Stimulated activated naive B cell treated with anti-CD40 and anti-IgM and Interleukin-4, amounts not matched to agents 10 μg/mL and 1 μg/mL and 100 μg/mL, for 72 hours (primary cell): Measurements from ENCODE around the gene TEX14.
A peak's percentile ranks its signal among the peaks of the same experiment; 100 is the strongest.
"Not testable (repeated sequence)": the region's sequence is repeated elsewhere in the genome, so short reads cannot be mapped to it uniquely, and the experiment has no call there.

Experiments used
- ATAC-seq, 2 donors: fragments of 150-1000 bp; cut with Tn5 transposase; replicated peaks; 2 replicates each; pipeline ENCODE4 v1.10.0; 2021; ENCODE audit warnings: moderate library complexity in 1 of 2
- DNase-seq: peaks from one replicate; pipeline ENCODE4 v3.0.0; 2021
- H3K27ac Mint-ChIP-seq: one replicate; pipeline ENCODE4 v1.8.0; 2022; ENCODE audit warnings: mild to moderate bottlenecking, mixed read lengths
- H3K27me3 Mint-ChIP-seq, 2 donors: one replicate each; pipeline ENCODE4 v1.8.0; 2022; ENCODE audit warnings: mixed read lengths in 2 of 2
- H3K36me3 Mint-ChIP-seq, 2 donors: one replicate each; pipeline ENCODE4 v1.8.0; 2022; ENCODE audit warnings: mixed read lengths in 2 of 2, mild to moderate bottlenecking in 1 of 2
- H3K4me1 Mint-ChIP-seq, 2 donors: one replicate each; pipeline ENCODE4 v1.8.0; 2022; ENCODE audit warnings: mixed read lengths in 2 of 2, mild to moderate bottlenecking in 1 of 2
- H3K4me3 Mint-ChIP-seq, 2 donors: one replicate each; pipeline ENCODE4 v1.8.0; 2022; ENCODE audit warnings: mild to moderate bottlenecking in 2 of 2, mixed read lengths in 2 of 2, moderate library complexity in 1 of 2
- H3K9me3 Mint-ChIP-seq, 2 donors: one replicate each; pipeline ENCODE4 v1.8.0; 2022; ENCODE audit warnings: mixed read lengths in 2 of 2, mild to moderate bottlenecking in 1 of 2

The TEX14 gene

DNA sequence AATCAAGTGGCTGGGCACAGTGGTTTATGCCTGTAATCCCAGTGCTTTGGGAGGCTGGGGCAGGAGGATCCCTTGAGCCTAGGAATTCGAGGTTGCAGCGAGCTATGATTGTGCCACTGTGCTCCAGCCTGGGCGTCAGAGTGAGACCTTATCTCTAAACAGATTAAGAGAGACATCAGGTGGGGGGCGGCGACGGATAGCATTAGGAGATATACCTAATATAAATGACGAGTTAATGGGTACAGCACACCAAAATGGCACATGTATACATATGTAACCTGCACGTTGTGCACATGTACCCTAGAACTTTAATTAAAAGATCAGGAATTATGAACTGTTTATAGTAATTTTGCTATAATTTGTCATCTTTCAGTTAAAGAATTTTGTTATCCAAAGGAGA is 10.9 kb upstream of the TEX14 start:
- no peak overlapping the region for H3K4me3 Mint-ChIP-seq
- peaks cover 8 to 16% of the 10 kb centered on the region in 2 donors for H3K4me1 Mint-ChIP-seq
- no peaks in the 10 kb centered on the region for H3K27me3 Mint-ChIP-seq
- no peak for ATAC-seq
- H3K9me3 Mint-ChIP-seq: no peaks in the 10 kb centered on the region
- peak overlapping the region; percentile 47 for H3K27ac Mint-ChIP-seq
- DNase-seq: no peak
- H3K36me3 Mint-ChIP-seq: peaks cover 17 to 39% of the 10 kb centered on the region in 2 donors

DNA sequence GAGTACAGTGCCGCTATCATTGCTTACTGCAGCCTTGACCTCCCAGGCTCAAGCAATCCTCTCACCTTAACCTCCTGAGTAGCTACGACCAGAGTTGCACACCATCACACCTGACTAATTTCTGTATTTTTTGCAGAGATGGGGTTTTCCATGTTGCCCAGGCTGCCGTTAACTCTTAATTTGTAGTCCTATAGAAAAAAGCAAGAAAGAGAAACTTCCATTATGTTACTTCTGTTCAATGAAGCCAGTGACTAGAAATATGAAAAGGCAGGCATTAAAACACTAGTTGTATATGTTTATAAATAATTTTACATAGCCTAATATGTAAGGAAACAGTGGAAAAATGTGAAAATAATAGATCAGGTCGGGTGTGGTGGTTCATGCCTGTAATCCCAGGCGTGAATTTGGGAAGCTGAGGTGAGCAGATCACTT is 10.2 kb upstream of the TEX14 start:
- Mint-ChIP-seq H3K4me3 (no peak overlapping the region), H3K27ac (no peak overlapping the region), H3K27me3 (no peaks in the 10 kb centered on the region), H3K4me1 (peaks cover 8 to 14% of the 10 kb centered on the region in 2 donors), H3K36me3 (peaks cover 16 to 39% of the 10 kb centered on the region in 2 donors), H3K9me3 (no peaks in the 10 kb centered on the region)
- DNase-seq (no peak), ATAC-seq (peak; percentile 63 to 81)

DNA sequence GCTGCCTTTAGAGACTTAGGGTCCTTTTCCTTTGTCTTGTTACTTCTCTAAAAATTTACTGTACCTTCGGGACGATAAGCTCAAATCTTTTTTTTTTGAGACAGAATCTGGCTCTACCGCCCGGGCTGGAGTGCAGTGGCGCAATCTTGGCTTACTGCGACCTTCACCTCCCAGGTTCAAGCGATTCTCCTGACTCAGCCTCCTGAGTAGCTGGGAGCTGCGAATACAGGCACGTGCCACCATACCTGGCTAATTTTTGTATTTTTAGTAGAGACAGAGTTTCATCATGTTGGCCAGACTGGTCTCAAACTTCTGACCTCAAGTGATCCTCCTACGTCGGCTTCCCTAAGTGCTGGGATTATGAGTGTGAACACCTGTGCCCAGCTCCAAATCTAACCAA is 7.9 kb upstream of the TEX14 start:
- Mint-ChIP-seq H3K27ac (no peak overlapping the region), H3K4me3 (no peak overlapping the region), H3K4me1 (peaks cover 3 to 6% of the 10 kb centered on the region in 2 donors), H3K36me3 (peaks cover 15 to 30% of the 10 kb centered on the region in 2 donors), H3K27me3 (no peaks in the 10 kb centered on the region), H3K9me3 (no peaks in the 10 kb centered on the region)
- ATAC-seq: no peak
- no peak for DNase-seq

DNA sequence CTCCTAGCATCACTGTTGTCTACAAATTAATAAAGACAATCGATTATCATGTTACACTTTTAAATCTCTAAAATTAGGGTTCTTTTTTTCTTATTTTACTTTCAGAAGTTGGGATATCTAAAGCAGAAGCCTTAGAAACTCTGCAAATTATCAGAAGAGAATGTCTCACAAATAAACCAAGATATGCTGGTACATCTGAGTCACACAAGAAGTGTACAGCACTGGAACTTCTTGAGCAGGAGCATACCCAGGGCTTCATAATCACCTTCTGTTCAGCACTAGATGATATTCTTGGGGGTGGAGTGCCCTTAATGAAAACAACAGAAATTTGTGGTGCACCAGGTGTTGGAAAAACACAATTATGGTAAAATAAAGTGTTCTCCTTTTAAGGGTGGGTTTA is 3.0 kb upstream of the TEX14 start:
- Mint-ChIP-seq H3K4me3 (no peak overlapping the region), H3K36me3 (peaks cover 10 to 13% of the 10 kb centered on the region in 2 donors), H3K9me3 (no peaks in the 10 kb centered on the region), H3K4me1 (peaks cover 13 to 26% of the 10 kb centered on the region in 2 donors), H3K27me3 (no peaks in the 10 kb centered on the region), H3K27ac (no peak overlapping the region)
- no peak for DNase-seq
- no peak for ATAC-seq

DNA sequence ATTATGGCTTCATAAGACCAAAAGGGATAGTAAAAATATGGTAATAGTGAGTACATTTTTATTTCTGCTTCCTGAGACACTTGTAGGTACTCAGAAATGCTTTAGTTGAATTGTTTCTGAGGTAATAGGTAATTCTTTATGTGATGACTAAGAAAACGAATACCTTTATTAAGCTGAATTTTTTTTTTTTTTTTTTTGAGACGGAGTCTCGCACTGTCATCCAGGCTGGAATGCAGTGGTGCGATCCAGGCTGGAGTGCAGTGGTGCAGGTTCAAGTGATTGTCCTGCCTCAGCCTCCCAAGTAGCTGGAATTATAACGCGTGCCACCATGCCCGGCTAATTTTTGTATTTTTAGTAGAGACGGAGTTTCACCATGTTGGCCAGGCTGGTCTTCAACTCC is 2.5 kb upstream of the TEX14 start:
- H3K27me3 Mint-ChIP-seq: no peaks in the 10 kb centered on the region
- H3K27ac Mint-ChIP-seq: no peak overlapping the region
- H3K9me3 Mint-ChIP-seq: no peaks in the 10 kb centered on the region
- peaks cover 5 to 8% of the 10 kb centered on the region in 2 donors for H3K36me3 Mint-ChIP-seq
- ATAC-seq: no peak
- no peak overlapping the region for H3K4me3 Mint-ChIP-seq
- H3K4me1 Mint-ChIP-seq: peaks cover 13 to 26% of the 10 kb centered on the region in 2 donors
- DNase-seq: no peak

DNA sequence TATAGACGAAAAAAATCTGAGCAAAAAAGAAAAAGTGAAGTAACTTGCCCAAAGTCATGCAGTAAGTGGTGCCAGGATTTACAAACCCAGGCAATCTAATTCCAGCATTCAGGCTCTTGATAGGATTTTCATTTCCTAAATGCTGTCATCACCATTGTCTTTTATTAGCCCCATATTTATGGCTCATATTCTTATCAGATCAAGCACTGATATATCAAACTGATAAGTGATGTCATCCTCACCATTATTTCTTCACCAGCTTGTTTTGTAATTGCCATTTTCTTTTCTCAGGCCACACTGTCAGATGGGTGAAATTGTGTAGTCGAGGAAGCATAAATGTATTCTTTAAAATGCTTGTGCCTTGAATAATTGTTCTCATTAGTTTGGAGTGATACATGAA is 1.9 kb upstream of the TEX14 start:
- H3K27ac Mint-ChIP-seq: no peak overlapping the region
- H3K36me3 Mint-ChIP-seq: peaks cover 5 to 7% of the 10 kb centered on the region in 2 donors
- DNase-seq (no peak), ATAC-seq (no peak)
- H3K9me3 Mint-ChIP-seq: no peaks in the 10 kb centered on the region
- no peaks in the 10 kb centered on the region for H3K27me3 Mint-ChIP-seq
- H3K4me3 Mint-ChIP-seq: peak overlapping the region; percentile 92 to 95
- peaks cover 13 to 26% of the 10 kb centered on the region in 2 donors for H3K4me1 Mint-ChIP-seq

DNA sequence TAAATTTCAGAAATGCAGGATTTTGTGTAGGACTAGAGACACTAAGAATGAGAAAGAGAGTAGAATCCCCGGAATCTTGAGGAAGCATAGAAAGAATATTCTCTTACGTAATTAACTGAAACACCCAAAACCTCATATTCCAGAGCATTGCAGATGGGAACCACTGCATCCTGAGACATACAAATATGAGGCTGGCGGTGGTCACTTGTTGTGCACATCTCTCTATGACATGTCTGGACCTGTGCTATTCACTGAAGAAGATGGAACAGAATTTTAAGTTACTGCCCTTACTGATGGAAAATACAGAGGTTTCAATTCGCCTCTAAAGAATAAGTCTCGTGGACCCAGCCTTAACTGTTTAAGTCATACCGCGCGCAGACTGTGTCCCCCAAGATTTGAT is 1.4 kb upstream of the TEX14 start:
- no peaks in the 10 kb centered on the region for H3K9me3 Mint-ChIP-seq
- H3K4me3 Mint-ChIP-seq: peak overlapping the region; percentile 92 to 95
- no peaks in the 10 kb centered on the region for H3K27me3 Mint-ChIP-seq
- peaks cover 5 to 7% of the 10 kb centered on the region in 2 donors for H3K36me3 Mint-ChIP-seq
- peak overlapping the region; percentile 94 for H3K27ac Mint-ChIP-seq
- H3K4me1 Mint-ChIP-seq: peaks cover 13 to 26% of the 10 kb centered on the region in 2 donors
- DNase-seq: no peak
- ATAC-seq: no peak

DNA sequence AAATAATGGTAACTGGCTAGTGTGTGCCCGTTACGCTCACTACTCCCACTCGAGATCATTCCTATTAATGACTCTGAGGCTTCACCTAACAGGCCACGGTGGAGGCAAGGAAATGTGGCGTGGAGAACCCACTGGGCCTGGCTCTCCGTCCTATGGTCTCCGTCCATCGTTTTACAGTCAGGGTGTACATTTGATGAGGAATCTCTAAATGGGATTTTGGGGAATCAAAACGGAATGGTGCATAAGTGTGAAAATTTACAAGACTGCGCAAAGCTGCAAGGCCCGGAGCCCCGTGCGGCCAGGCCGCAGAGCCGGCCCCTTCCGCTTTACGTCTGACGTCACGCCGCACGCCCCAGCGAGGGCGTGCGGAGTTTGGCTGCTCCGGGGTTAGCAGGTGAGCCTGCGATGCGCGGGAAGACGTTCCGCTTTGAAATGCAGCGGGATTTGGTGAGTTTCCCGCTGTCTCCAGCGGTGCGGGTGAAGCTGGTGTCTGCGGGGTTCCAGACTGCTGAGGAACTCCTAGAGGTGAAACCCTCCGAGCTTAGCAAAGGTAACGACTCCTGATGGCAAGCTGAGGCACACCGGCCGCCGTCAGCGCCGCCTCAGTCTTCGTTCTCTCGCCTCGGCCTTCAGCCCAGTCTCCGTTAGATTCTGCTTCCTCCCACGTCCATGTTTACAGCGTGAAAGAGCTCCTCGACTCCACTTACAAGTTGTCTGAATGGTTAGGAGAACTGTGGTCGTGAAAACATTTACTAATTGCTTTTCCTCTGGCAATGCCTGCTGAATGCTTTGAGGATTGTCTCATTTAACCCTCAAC is 602 bp upstream of the TEX14 start, which contains the start of gene RAD51C:
Gene RAD51C, plus strand, starts transcription at position 364 of the 817 bp plus-strand sequence. Its CDS starts 42 bp downstream, at position 406.
- H3K4me3 Mint-ChIP-seq: peak within 1 kb of the TSS; percentile 92 to 95
- no peaks in the 10 kb centered on the region for H3K9me3 Mint-ChIP-seq
- DNase-seq (peak; percentile 87), ATAC-seq (peak; percentile 100)
- peaks cover 13 to 26% of the 10 kb centered on the region in 2 donors for H3K4me1 Mint-ChIP-seq
- peaks cover 5 to 7% of the 10 kb centered on the region in 2 donors for H3K36me3 Mint-ChIP-seq
- no peaks in the 10 kb centered on the region for H3K27me3 Mint-ChIP-seq
- H3K27ac Mint-ChIP-seq: peak within 1 kb of the TSS; percentile 94

DNA sequence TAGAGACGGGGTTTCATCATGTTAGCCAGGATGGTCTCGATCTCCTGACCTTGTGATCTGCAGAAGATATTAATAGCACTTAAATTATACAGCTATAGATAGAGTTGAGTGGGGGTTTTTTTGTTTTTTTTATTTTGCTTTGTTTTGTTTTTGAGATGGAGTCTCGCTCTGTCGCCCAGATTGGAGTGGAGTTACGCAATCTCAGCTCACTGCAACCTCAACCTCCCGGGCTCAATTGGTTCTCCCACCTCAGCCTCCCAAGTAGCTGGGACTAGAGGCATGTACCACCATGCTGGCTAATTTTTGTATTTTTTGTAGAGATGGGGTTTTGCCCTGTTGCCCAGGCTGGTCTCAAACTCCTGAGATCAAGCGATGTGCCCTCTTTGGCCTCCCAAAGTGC is 1.8 kb downstream of the TEX14 start:
- H3K27ac Mint-ChIP-seq, H3K9me3 Mint-ChIP-seq, H3K27me3 Mint-ChIP-seq, H3K4me3 Mint-ChIP-seq, H3K36me3 Mint-ChIP-seq, DNase-seq, ATAC-seq: not testable (repeated sequence)
- peaks cover 10 to 21% of the 10 kb centered on the region in 2 donors for H3K4me1 Mint-ChIP-seq

DNA sequence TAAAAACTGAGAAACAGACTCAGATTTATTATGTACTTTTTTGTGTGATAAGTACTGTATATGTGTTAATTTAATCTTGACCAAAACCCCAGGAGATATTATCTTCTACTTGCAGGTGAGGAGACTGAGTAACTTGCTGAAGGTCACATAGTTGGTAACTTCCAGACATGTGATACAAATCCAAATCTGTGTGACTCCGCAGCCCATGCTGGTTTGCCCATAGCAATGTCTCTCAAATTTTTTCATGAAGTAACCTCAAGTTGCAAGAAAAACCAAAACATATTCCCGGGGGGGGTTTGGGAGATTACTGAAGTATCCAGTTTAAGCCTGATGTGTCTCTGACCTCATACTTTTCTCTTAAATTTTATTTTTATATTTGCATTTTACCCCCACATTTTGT is 3.3 kb downstream of the TEX14 start:
- no peak overlapping the region for H3K27ac Mint-ChIP-seq
- DNase-seq: no peak
- ATAC-seq: no peak
- H3K27me3 Mint-ChIP-seq: no peaks in the 10 kb centered on the region
- H3K9me3 Mint-ChIP-seq: no peaks in the 10 kb centered on the region
- H3K4me3 Mint-ChIP-seq: no peak overlapping the region
- H3K36me3 Mint-ChIP-seq: no peaks in the 10 kb centered on the region
- peaks cover 9 to 16% of the 10 kb centered on the region in 2 donors for H3K4me1 Mint-ChIP-seq

DNA sequence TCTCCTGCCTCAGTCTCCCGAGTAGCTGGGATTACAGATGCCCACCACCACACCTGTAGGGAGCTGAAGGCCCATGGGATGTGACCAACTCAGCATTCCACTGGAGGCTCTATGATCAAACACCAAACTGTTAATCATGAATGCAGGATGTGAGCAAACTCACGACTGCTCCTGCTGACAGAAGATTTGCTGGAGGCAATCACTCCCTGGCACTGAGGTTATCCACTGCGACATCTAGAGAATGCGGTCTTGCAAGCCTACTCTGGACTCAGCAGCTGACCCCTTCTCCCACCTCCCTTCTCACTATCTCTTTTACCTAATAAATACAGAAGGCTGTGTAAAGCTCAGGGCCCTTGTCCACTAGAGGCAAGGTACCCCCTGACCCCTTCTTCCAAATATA is 4.9 kb downstream of the TEX14 start:
- Mint-ChIP-seq H3K36me3 (no peaks in the 10 kb centered on the region), H3K4me3 (no peak overlapping the region)
- no peak for ATAC-seq

DNA sequence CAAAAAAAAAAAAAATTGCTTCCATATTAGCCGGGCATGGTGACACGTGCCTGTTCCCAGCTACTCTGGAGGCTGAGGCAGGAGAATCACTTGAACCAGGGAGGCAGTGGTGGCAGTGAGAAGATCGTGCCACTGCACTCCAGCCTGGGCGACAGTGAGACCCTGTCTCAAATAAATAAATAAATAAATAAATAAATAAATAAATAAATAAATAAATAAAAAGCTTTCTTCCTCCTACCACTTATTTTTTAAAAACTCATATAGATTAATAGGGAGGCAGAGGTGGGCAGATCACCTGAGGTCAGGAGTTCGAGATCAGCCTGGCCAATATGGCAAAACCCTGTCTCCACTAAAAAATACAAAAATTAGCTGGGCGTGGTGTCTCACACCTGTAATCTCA is 7.4 kb downstream of the TEX14 start:
- H3K27ac Mint-ChIP-seq, DNase-seq, H3K9me3 Mint-ChIP-seq, H3K36me3 Mint-ChIP-seq, H3K4me1 Mint-ChIP-seq, H3K27me3 Mint-ChIP-seq, H3K4me3 Mint-ChIP-seq, ATAC-seq: not testable (repeated sequence)

More for the DNA sequence above, 4.9 kb downstream of the TEX14 start:
- Mint-ChIP-seq H3K4me1 (peaks cover 0 to under 1% of the 10 kb centered on the region in 2 donors), H3K27ac (no peak overlapping the region), H3K9me3 (no peaks in the 10 kb centered on the region), H3K27me3 (no peaks in the 10 kb centered on the region)
- DNase-seq: no peak

DNA sequence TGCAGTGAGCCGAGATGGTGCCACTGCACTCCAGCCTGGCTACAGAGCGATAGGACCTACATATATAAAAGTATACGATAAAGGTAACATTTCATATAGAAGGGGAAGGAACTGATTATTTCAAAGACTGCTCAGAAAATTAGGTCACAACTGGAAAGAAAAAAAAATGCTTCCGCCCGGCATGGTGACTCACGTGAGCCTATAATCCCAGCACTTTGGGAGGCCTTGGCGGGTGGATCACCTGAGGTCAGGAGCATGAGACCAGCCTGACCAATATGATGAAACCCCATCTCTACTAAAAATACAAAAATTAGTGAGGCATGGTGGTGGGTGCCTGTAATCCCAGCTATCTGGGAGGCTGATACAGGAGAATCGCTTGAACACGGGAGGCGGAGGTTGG is 7.8 kb downstream of the TEX14 start:
- ATAC-seq: no peak
- no peaks in the 10 kb centered on the region for H3K4me1 Mint-ChIP-seq
- H3K4me3 Mint-ChIP-seq: no peak overlapping the region
- no peak overlapping the region for H3K27ac Mint-ChIP-seq
- H3K36me3 Mint-ChIP-seq: no peaks in the 10 kb centered on the region
- no peaks in the 10 kb centered on the region for H3K27me3 Mint-ChIP-seq
- DNase-seq: no peak
- no peaks in the 10 kb centered on the region for H3K9me3 Mint-ChIP-seq

DNA sequence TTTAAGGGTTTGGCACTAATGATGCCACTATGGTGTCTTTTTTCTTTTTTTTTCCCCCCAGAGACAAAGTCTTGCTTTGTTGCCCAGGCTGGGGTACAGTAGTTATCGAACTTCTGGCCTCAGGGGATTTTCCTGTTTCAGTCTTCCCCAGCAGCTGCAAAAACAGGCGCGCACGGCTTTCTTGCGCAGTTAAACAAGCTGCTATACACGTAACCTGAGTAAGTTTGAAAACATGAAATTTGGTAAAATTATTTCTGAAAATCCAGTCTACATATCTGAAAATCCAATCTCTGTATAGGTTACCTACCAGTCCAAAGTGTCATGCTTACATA is 11.8 kb downstream of the TEX14 start:
- DNase-seq (no peak), ATAC-seq (no peak)
- Mint-ChIP-seq H3K27ac (peak overlapping the region; percentile 25), H3K9me3 (no peaks in the 10 kb centered on the region), H3K4me1 (peaks cover 0 to 3% of the 10 kb centered on the region in 2 donors), H3K27me3 (peaks cover 0 to 5% of the 10 kb centered on the region in 2 donors), H3K4me3 (no peak overlapping the region), H3K36me3 (no peaks in the 10 kb centered on the region)
